Right ventricle myocardium superior (tissue), 1 donor: ENCODE data around the gene OTOG. TPM values are rescaled to one million over a fixed set of nuclear protein-coding genes. Genes with fewer than 3 reads are reported as not detected.

Source experiments
- ATAC-seq: fragments of 200-7000 bp; cut with Tn5 transposase; one replicate; pipeline ENCODE4 v1.9.1; 2020; ENCODE audit warnings: mild to moderate bottlenecking; ENCODE audit not compliant: poor library complexity
- DNase-seq: peaks from one replicate; pipeline ENCODE4 v3.0.0-alpha.2; 2020
- intact Hi-C: fragments of 100-400 bp; cut with DNase I; formaldehyde crosslinking; loops from one replicate; pipeline ENCODE4 v1.11.2; 2022
- total RNA-seq: library from RNA; stranded (reverse); fragmentation: NEBNext Ultra II Directional; extraction: Animal tissue kit (Norgen Biotek cat#: 25700); gene quantifications from one replicate; pipeline ENCODE4 v1.2.1, GENCODE V29; 2021
- donor health status: DM: no; HTN: yes; CAD: no; lungs with severe emphysema.

OTOG gene
- total RNA-seq, 1 donor from 2014 or later = not detected

- ATAC-seq (no peak), DNase-seq (no peak)
- intact Hi-C loops = no loop called here
Measured at GRCh38 chr11:17696741-17697140, 149.7 kb downstream of the OTOG start.

Other genes with a start within 250 kb of the OTOG start
- gene NCR3LG1, start 195.5 kb upstream of the OTOG start, total RNA-seq = 0.56 TPM
- 27.7 TPM for gene KCNJ11, start 158.6 kb upstream of the OTOG start, total RNA-seq
- gene ABCC8, start 70.4 kb upstream of the OTOG start, total RNA-seq = 0.91 TPM
- gene USH1C, start 2.8 kb upstream of the OTOG start, total RNA-seq = 0.78 TPM
- not detected for gene MYOD1, start 172.3 kb downstream of the OTOG start, total RNA-seq
- not detected for gene KCNC1, start 187.5 kb downstream of the OTOG start, total RNA-seq